HG03066 (cell line): ENCODE data around the gene PON3.

Source experiments
- ATAC-seq: cut with Tn5 transposase; IDR thresholded peaks from one replicate; pipeline ENCODE4 v1.9.1; 2021; ENCODE audit warnings: low read depth; ENCODE audit not compliant: unreplicated experiment

Gene PON3

DNA sequence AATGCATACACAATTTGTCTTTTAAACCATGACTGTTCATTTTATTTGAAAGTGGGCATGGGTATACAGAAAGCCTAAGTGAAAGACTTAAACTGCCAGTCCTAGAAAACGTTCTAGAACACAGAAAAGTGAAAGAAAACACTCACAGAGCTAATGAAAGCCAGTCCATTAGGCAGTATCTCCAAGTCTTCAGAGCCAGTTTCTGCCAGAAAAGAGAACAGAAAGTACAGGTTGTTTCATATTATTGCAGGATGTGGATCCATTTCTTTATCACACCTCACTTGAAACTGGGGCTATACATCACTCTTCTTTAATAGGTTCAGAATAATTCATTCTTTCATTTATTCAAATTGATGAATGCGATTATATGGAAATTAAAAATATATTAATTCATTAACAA is 79.6 kb downstream of the PON3 start:
- ATAC-seq = peak; percentile 72

DNA sequence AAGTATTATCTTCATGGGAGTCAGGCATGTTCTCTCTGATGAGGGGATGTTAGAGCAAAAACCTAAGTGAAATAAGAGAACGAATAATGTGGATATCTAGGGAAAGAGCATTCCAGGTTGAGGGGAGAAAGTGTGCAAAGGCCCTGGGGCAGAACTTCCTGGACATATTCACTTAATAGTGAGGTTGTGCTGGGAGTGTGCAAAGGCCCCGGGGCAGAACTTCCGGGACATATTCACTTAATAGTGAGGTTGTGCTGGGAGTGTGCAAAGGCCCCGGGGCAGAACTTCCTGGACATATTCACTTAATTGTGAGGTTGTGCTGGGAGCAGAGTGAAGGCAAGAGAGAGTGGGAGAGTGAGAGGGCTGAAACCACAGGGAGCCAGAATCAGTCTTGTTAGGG is 83.6 kb downstream of the PON3 start:
- ATAC-seq = no peak

DNA sequence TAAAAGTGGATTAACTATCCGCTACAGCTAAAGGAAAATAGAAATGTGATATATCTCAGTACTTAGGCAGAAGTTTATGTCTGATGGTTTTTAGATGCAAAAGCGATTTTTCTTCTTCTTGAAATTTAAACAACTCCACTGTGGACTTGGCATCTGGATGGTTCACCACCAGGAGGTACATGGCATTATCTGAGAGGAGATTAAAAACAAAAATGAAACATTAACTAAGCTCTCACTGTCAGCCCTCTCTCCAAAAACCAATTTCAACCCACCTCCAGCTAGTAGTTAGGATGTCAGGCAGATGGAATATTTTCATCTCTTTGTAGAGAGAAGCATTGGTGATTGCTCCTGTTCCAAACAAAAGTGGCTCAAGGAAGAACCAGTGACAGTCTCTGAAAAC is 84.8 kb downstream of the PON3 start:
- no peak for ATAC-seq

DNA sequence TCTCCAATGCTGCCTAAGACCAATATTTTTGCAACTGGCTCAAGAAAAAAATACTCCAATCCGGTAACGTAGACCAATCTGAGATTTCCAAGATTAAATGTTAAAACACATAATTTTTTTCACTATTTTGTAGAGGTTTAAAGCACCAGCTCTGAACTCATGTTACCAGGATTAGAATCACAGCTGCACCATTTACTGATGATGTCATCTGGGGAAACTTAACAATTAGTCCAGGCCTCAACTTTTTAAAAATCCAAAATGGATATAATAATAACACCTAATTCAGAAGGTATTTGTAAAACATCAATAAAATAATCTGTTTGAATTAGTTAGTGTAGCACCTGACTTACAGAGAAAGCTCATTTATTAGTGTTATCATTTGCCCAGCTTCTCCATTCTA is 86.2 kb downstream of the PON3 start:
- ATAC-seq = no peak
